Measurements from ENCODE around the gene GPR153. TPM values are rescaled to one million over a fixed set of nuclear protein-coding genes. Genes with fewer than 3 reads are reported as not detected.

The GPR153 gene
- total RNA-seq, 4 donors from 2014 or later, result 5.6 to 22.1 (median 10.3) TPM

DNA sequence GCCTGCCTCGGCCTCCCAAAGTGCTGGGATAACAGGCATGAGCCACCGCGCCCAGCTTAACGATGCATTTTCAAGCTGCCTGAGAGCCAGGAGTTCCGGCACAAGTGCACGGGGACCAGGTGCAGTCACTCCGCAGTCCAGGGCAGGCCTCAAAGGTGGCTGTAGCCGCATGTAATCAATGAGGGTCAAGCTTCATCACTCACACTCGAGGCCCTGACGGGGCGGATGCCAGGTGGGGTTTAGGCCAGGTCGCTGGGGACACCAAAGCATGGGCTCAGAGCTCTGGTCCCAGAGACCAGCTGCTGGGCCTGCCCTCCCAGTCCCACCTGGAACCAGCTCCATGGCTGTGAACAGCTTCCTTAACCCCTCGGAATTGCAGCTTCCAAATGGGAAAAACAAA is 26.1 kb upstream of the GPR153 start:
- H3K4me1 ChIP-seq, result peaks cover 8 to 10% of the 10 kb centered on the region in 2 donors
- no peaks in the 10 kb centered on the region for H3K9me3 ChIP-seq
- H3K27ac ChIP-seq, result peak overlapping the region; percentile 50 to 53
- TF ChIP-seq POLR2A (IDR thresholded peaks at IDR 0.05), result no peak
- no peak overlapping the region for H3K4me3 ChIP-seq
- no peaks in the 10 kb centered on the region for H3K36me3 ChIP-seq
- no peaks in the 10 kb centered on the region for H3K27me3 ChIP-seq
- DNase-seq, result no peak
- intact Hi-C loops (cut with DNase I; ENCODE audit: low total_unique reads), result no loop called here

- H3K9me3 ChIP-seq, result no peaks in the 10 kb centered on the region
- H3K4me3 ChIP-seq, result no peak overlapping the region
- H3K36me3 ChIP-seq, result no peaks in the 10 kb centered on the region
- no peaks in the 10 kb centered on the region for H3K27me3 ChIP-seq
- H3K27ac ChIP-seq, result no peak overlapping the region
- H3K4me1 ChIP-seq, result peaks cover 8 to 10% of the 10 kb centered on the region in 2 donors
- TF ChIP-seq POLR2A (IDR thresholded peaks at IDR 0.05) (no peak), CTCF (IDR thresholded peaks at IDR 0.05) (no peak)
- intact Hi-C loops (cut with DNase I; ENCODE audit: low total_unique reads), result no loop called here
- no peak for DNase-seq
Observed at GRCh38 chr1:6286266-6286665, 25.4 kb upstream of the GPR153 start.

GRCh38 chr1:6285336-6285735 is 24.4 kb upstream of the GPR153 start:
- no peak for DNase-seq
- Histone ChIP-seq H3K27ac (no peak overlapping the region), H3K4me3 (no peak overlapping the region), H3K9me3 (no peaks in the 10 kb centered on the region), H3K4me1 (peaks cover 8 to 10% of the 10 kb centered on the region in 2 donors), H3K27me3 (no peaks in the 10 kb centered on the region), H3K36me3 (no peaks in the 10 kb centered on the region)
- intact Hi-C loops (cut with DNase I; ENCODE audit: low total_unique reads), result no loop called here
- no peak for TF ChIP-seq POLR2A (IDR thresholded peaks at IDR 0.05)
- TF ChIP-seq CTCF (IDR thresholded peaks at IDR 0.05), result no peak

DNA sequence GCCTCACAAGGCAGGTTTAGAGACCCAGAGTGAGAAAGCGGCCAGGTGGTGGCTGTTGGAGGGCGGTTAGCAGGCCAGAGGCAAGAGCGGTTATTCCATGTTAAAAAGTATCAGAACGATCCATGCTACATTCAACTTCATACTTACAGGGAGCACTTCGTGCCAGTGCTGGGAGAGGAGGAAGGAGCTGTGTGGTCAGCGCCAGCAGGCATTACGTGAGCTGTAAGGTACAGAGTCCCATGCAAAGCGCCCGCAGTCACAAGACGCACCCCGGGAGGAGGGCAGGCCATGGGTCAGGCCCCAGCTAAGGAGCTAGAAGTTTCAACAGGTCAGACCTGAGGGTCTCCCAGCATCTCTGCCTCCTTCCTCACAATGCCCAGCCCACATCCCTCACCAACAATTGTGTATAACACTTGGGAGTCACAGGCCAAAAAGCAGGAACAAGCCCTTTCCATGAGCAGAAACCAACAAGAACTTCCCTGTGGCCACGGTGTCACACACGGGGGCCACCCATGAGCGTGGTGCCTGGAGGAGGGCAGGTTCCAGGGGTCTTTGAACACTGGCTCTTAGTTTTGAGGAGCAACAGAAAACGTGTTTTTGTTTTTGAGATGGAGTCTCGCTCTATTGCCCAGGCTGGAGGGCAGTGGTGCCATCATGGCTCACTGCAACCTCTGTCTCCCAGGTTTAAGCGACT is 21.8 kb upstream of the GPR153 start:
- no peak for TF ChIP-seq POLR2A (IDR thresholded peaks at IDR 0.05)
- no peak for TF ChIP-seq CTCF (IDR thresholded peaks at IDR 0.05)
- no peaks in the 10 kb centered on the region for H3K27me3 ChIP-seq
- peaks cover under 1% of the 10 kb centered on the region in 2 donors for H3K4me1 ChIP-seq
- no peaks in the 10 kb centered on the region for H3K36me3 ChIP-seq
- no peak for DNase-seq
- intact Hi-C loops (cut with DNase I; ENCODE audit: low total_unique reads), result no loop called here
- no peak overlapping the region for H3K27ac ChIP-seq
- H3K4me3 ChIP-seq, result no peak overlapping the region
- no peaks in the 10 kb centered on the region for H3K9me3 ChIP-seq

GRCh38 chr1:6281511-6282402 is 20.9 kb upstream of the GPR153 start:
- intact Hi-C loops (cut with DNase I; ENCODE audit: low total_unique reads), result no loop called here
- Histone ChIP-seq H3K4me1 (peaks cover 0 to 2% of the 10 kb centered on the region in 2 donors), H3K36me3 (no peaks in the 10 kb centered on the region), H3K4me3 (no peak overlapping the region), H3K27ac (no peak overlapping the region), H3K9me3 (no peaks in the 10 kb centered on the region), H3K27me3 (no peaks in the 10 kb centered on the region)
- DNase-seq, result no peak
- no peak for TF ChIP-seq CTCF (IDR thresholded peaks at IDR 0.05)
- TF ChIP-seq POLR2A (IDR thresholded peaks at IDR 0.05), result no peak
